Measurements from ENCODE around the gene SENP1. TPM values are rescaled to one million over a fixed set of nuclear protein-coding genes. Genes with fewer than 3 reads are reported as not detected.

Gene SENP1
- total RNA-seq, 6 donors from 2014 or later: 6.3 to 27.3 (median 13.5) TPM

GRCh38 chr12:48009471-48009870, 96.4 kb downstream of the SENP1 start:
- Histone ChIP-seq H3K9me3 (no peaks in the 10 kb centered on the region), H3K4me3 (no peak overlapping the region), H3K27ac (no peak overlapping the region), H3K27me3 (peaks cover 0 to 16% (median 12%) of the 10 kb centered on the region in 4 donors), H3K36me3 (no peaks in the 10 kb centered on the region), H3K4me1 (peaks cover 6 to 9% (median 8%) of the 10 kb centered on the region in 4 donors)
- TF ChIP-seq EP300 (IDR thresholded peaks at IDR 0.05) (no peak), CTCF (IDR thresholded peaks at IDR 0.05) (no peak), POLR2AphosphoS5 (IDR thresholded peaks at IDR 0.05) (no peak), POLR2A (IDR thresholded peaks at IDR 0.05) (no peak)
- WGBS, 2 donors: 58 to 78% methylated on average over 1 of the region's 1 CpG
- DNase-seq (no peak), ATAC-seq (ENCODE audit: low FRiP score in 2 of 2) (no peak)

GRCh38 chr12:48008950-48009349, 96.9 kb downstream of the SENP1 start:
- Histone ChIP-seq H3K4me1 (peaks cover 11 to 14% (median 13%) of the 10 kb centered on the region in 4 donors), H3K4me3 (no peak overlapping the region), H3K27me3 (peaks cover 0 to 21% (median 16%) of the 10 kb centered on the region in 4 donors), H3K9me3 (no peaks in the 10 kb centered on the region), H3K27ac (no peak overlapping the region), H3K36me3 (no peaks in the 10 kb centered on the region)
- ATAC-seq (ENCODE audit: low FRiP score in 2 of 2): no peak
- 77 to 88% methylated on average over 4 of the region's 4 CpGs for WGBS, 2 donors
- DNase-seq: no peak
- no peak for TF ChIP-seq EP300 (IDR thresholded peaks at IDR 0.05)
- no peak for TF ChIP-seq POLR2A (IDR thresholded peaks at IDR 0.05)
- TF ChIP-seq POLR2AphosphoS5 (IDR thresholded peaks at IDR 0.05): no peak
- TF ChIP-seq CTCF (IDR thresholded peaks at IDR 0.05): no peak

GRCh38 chr12:48008349-48008748, 97.5 kb downstream of the SENP1 start:
- no peak for TF ChIP-seq POLR2A (IDR thresholded peaks at IDR 0.05)
- TF ChIP-seq EP300 (IDR thresholded peaks at IDR 0.05): no peak
- TF ChIP-seq CTCF (IDR thresholded peaks at IDR 0.05): no peak
- TF ChIP-seq POLR2AphosphoS5 (IDR thresholded peaks at IDR 0.05): no peak
- Histone ChIP-seq H3K9me3 (no peaks in the 10 kb centered on the region), H3K4me1 (peaks cover 17 to 20% (median 19%) of the 10 kb centered on the region in 4 donors), H3K27me3 (peaks cover 0 to 27% (median 22%) of the 10 kb centered on the region in 4 donors), H3K36me3 (no peaks in the 10 kb centered on the region), H3K27ac (no peak overlapping the region), H3K4me3 (no peak overlapping the region)
- 41 to 57% methylated on average over 2 of the region's 2 CpGs for WGBS, 2 donors
- DNase-seq (no peak), ATAC-seq (ENCODE audit: low FRiP score in 2 of 2) (no peak)

GRCh38 chr12:48007206-48007605, 98.7 kb downstream of the SENP1 start:
- Histone ChIP-seq H3K9me3 (no peaks in the 10 kb centered on the region), H3K27ac (no peak overlapping the region), H3K36me3 (no peaks in the 10 kb centered on the region), H3K4me3 (no peak overlapping the region), H3K4me1 (peaks cover 29 to 31% (median 30%) of the 10 kb centered on the region in 4 donors), H3K27me3 (peaks cover 0 to 38% (median 27%) of the 10 kb centered on the region in 4 donors)
- TF ChIP-seq CTCF (IDR thresholded peaks at IDR 0.05): no peak
- no peak for TF ChIP-seq POLR2A (IDR thresholded peaks at IDR 0.05)
- TF ChIP-seq POLR2AphosphoS5 (IDR thresholded peaks at IDR 0.05): no peak
- no peak for TF ChIP-seq EP300 (IDR thresholded peaks at IDR 0.05)
- 83 to 96% methylated on average over 4 of the region's 4 CpGs for WGBS, 2 donors
- DNase-seq (no peak), ATAC-seq (ENCODE audit: low FRiP score in 2 of 2) (no peak)

GRCh38 chr12:48005750-48006021, 100.2 kb downstream of the SENP1 start:
- ATAC-seq (ENCODE audit: low FRiP score in 2 of 2) (no peak), DNase-seq (no peak)
- H3K4me3 ChIP-seq: no peak overlapping the region
- no peaks in the 10 kb centered on the region for H3K9me3 ChIP-seq
- no peaks in the 10 kb centered on the region for H3K36me3 ChIP-seq
- H3K4me1 ChIP-seq: peaks cover 41 to 46% (median 44%) of the 10 kb centered on the region in 4 donors
- no peak for TF ChIP-seq CTCF (IDR thresholded peaks at IDR 0.05)
- no peak for TF ChIP-seq EP300 (IDR thresholded peaks at IDR 0.05)
- TF ChIP-seq POLR2A (IDR thresholded peaks at IDR 0.05): no peak
- no peak for TF ChIP-seq POLR2AphosphoS5 (IDR thresholded peaks at IDR 0.05)
- H3K27me3 ChIP-seq: peaks cover 0 to 45% (median 35%) of the 10 kb centered on the region in 4 donors
- no peak overlapping the region for H3K27ac ChIP-seq
